Body of pancreas (tissue), 4 donors: ENCODE measurements around the gene TMEM232.

Experiments used
- POLR2A ChIP-seq, 3 donors: fragments of 450-650 bp; IDR thresholded peaks; one replicate each; pipeline ENCODE4 v1.6.1; 2016; ENCODE audit warnings: antibody characterized with exemption in 3 of 3, mild to moderate bottlenecking in 2 of 3
- TF ChIP-seq, protein P1 (sequence below), 7 experiments: fragments of 450-650 bp in 4 of 7; fragments of 200-600 bp in 3 of 7; sonication (generic) in 3 of 7; IDR thresholded peaks; one replicate each; pipeline ENCODE4 v1.5.1; 2016 to 2019; ENCODE audit warnings: antibody characterized with exemption in 7 of 7

DNA sequence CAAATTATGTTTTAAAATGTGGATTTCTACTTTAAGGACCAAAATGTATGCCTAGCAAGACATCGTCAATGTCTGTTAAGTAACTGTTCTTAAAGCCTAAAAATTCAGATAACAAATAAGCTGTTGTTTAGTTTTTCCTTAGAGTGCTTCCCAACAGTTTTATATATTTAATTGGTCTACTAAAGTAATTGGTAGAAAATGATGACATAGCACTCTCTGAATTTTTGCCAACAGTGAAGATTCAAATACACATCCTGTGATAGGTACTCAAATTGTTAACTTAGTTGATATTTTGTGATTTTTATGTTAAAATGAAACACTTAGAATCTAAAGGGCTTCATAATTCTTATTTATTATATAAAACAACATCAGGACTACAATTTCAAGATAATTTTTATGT, 107.5 kb downstream of the TMEM232 start:
- TF ChIP-seq, protein P1, sequence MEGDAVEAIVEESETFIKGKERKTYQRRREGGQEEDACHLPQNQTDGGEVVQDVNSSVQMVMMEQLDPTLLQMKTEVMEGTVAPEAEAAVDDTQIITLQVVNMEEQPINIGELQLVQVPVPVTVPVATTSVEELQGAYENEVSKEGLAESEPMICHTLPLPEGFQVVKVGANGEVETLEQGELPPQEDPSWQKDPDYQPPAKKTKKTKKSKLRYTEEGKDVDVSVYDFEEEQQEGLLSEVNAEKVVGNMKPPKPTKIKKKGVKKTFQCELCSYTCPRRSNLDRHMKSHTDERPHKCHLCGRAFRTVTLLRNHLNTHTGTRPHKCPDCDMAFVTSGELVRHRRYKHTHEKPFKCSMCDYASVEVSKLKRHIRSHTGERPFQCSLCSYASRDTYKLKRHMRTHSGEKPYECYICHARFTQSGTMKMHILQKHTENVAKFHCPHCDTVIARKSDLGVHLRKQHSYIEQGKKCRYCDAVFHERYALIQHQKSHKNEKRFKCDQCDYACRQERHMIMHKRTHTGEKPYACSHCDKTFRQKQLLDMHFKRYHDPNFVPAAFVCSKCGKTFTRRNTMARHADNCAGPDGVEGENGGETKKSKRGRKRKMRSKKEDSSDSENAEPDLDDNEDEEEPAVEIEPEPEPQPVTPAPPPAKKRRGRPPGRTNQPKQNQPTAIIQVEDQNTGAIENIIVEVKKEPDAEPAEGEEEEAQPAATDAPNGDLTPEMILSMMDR (IDR thresholded peaks at IDR 0.05) = no peak
- TF ChIP-seq POLR2A (IDR thresholded peaks at IDR 0.05) = no peak
